Transverse colon (tissue), 3 donors: ENCODE data around the gene PSMD13.

ENCODE experiments used
- POLR2A ChIP-seq: fragments of 450-650 bp; IDR thresholded peaks from one replicate; pipeline ENCODE4 v1.6.1; 2016; ENCODE audit warnings: antibody characterized with exemption, mild to moderate bottlenecking, moderate library complexity
- TF ChIP-seq, protein P1 (sequence below), 5 experiments: fragments of 200-600 bp in 3 of 5; fragments of 450-650 bp in 2 of 5; sonication (generic) in 3 of 5; IDR thresholded peaks; 1 replicate in 2 of 5; 2 replicates in 3 of 5; pipeline ENCODE4 v1.5.1; 2016 to 2017; ENCODE audit warnings: antibody characterized with exemption in 5 of 5, inconsistent platforms in 3 of 5, mild to moderate bottlenecking in 2 of 5, moderate library complexity in 1 of 5

DNA sequence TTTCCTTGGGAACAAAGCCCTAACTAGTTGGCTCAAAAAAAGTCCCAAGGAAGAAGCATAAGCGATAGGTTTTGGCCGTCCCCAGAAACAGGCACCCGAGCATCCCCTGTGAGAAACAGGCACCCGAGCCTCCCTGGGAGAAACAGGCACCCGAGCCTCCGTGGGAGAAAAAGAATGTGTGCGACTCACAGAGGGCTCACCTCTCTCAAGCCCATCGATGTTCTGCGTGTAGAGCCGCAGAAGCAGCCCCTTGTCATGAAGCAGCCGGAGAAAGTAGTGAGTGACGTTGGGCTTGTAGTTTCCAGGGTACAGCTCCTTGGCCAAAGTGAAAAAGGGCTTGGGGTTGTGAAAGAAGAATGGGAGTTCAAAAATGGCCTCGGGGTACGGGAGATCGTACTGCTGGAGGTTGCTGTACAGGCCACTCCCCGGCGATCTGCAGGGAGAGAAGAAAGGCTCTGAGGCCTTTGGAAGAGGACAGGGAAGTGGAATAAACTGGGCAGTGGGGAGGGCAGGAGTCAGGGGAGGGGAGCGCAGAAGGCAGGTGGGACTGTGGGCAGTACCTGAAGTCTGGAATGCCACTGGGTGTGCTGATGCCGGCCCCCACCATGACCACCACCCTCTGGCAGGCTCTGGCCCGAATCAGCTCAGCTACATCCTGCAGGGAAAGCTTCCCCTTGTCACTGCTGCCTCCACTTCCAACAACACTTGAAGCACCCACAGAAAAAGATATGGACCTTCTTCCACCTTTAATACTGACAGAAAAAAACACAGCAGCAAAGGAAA lies 3.8 kb upstream of the PSMD13 start:
- TF ChIP-seq POLR2A: no peak
- TF ChIP-seq, protein P1, sequence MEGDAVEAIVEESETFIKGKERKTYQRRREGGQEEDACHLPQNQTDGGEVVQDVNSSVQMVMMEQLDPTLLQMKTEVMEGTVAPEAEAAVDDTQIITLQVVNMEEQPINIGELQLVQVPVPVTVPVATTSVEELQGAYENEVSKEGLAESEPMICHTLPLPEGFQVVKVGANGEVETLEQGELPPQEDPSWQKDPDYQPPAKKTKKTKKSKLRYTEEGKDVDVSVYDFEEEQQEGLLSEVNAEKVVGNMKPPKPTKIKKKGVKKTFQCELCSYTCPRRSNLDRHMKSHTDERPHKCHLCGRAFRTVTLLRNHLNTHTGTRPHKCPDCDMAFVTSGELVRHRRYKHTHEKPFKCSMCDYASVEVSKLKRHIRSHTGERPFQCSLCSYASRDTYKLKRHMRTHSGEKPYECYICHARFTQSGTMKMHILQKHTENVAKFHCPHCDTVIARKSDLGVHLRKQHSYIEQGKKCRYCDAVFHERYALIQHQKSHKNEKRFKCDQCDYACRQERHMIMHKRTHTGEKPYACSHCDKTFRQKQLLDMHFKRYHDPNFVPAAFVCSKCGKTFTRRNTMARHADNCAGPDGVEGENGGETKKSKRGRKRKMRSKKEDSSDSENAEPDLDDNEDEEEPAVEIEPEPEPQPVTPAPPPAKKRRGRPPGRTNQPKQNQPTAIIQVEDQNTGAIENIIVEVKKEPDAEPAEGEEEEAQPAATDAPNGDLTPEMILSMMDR (IDR thresholded peaks at IDR 0.05): no peak
